Left renal cortex interstitium (tissue), 4 donors: ENCODE data around the gene FSIP1. TPM values are rescaled to one million over a fixed set of nuclear protein-coding genes. Genes with fewer than 3 reads are reported as not detected.
A peak's percentile ranks its signal among the peaks of the same experiment; 100 is the strongest.

Experiments used
- DNase-seq, 4 donors: peaks; one replicate each; pipeline ENCODE4 v3.0.0-alpha.2; 2013; ENCODE audit warnings: low read depth in 4 of 4, low spot score in 2 of 4, missing footprints in 1 of 4
- polyA plus RNA-seq, 4 donors: library from polyadenylated mRNA; unstranded; fragments of 120-200 nt; gene quantifications; one replicate each; pipeline ENCODE4 v1.2.1, GENCODE V29; 2013; ENCODE audit not compliant: insufficient read length in 4 of 4

FSIP1 gene
- polyA plus RNA-seq, 4 donors, result 1.6 to 2.1 (median 1.9) TPM

DNA sequence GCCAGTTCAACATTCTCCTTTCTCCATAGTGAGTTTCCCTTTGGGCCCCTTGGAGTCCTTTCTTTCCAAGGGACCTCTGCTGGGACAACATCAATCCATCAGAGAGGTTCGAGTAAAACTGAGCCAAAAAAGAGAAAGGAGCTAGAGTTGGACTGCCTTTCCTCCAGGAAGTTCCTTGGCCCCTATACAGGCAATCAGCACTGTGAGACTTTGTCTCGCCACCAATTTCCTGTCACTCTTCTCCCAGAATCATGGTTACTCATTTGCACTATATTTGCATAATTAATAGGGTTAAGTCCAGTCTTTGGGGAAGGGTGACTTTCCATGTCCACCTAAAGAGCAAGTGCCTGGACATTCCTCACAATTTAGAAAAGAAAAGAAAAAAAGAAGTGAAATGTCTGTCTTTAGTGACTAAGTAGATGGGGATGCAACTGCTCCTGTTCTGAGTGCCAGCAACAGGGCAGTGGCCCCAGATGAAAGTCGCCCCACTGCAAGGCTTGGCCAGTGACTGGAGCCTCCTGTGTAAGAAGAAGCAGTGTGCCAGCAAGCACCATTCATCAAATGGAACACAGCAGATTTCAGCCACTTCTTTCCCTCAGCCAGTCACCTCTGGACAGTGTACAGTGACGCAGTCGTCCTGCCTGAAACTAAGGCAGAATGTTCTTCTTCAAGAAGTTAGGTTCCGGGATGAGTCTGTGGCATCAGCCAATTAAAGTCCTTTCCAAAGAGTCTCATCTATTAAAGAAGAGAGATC, 91.6 kb downstream of the FSIP1 start:
- DNase-seq, result no peak

DNA sequence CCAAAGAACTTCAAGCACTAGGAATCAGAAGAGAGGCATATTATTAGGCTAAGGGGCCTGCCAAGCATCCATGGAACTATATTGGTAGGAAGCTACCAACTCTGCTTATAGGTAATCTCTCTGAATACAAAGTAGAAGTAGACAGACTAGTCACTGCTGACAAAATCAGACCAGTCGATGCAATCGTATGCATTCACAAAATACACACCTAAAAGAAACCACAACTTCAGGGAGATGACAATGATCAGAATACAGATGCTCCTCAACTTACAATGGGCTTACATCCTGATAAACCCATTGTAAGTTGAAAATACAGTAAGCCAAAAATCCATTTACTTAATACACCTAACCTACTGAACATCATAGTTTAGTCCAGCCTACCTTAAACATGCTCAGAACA, 94.7 kb downstream of the FSIP1 start:
- DNase-seq, result no peak

DNA sequence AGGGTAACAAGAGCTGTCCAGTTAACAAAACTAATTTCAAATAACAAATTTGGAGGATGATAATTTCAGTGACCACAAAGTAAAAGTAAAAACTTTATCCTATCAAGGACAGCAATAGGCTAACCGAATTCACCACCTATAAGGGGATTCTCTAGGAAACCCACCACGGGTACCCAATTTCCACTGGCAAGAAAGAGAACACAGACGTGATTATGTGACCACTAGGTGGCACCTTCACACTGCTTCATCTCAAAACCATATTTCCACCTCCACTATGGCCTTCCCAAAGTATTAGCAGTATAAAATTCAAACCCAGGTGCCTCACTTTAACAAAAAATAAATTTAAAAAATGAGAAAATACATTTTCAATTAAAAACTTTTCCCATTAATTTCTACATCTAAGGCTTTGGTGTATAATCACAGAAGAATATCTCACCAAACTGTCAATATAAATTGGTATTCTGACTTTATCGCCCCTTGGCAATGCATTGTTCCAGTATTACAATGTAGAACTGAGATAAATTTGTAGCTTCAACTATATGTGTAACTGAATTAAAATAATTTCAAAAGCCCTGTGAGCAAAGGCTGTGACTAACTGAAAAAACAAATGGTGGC, 96.5 kb downstream of the FSIP1 start:
- peak in 2 of 4 donors; percentile 52 to 55 for DNase-seq

DNA sequence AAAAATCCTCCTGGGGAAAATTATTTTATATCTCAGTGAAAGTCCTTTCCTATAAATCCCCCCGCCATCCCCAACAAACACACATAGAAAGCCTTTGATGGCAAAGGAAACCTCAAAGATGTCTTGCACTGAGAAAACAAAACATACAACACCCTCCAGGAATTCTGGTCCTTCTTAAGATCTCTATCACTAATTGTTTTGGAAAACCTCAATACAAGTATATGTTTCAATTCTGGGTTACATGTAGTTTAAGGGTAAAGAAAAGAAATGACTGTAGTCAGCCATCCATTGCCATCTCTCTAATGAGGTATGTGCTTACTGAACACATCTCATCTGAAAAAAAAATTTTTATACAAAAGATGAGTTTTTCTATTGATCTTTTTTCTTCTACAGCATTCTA, 97.3 kb downstream of the FSIP1 start:
- no peak for DNase-seq

DNA sequence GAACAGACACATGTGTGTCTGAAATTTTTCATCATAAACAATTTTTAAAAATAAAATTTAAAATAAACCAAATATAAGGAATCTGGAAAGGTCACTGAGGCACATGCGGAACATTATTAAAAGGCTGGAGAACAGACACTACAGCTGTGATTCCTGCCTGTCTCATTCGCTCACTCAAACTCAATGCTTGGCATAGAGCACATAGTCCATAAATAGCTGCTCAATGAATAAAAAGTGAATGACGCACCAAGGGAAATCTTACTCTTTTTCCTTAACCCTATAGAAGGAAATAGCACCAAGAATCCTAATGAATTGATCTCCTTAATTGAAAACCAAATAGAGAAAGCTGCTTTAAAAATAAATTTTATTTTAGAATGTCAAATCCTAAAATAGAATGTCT, 98.4 kb downstream of the FSIP1 start:
- no peak for DNase-seq

DNA sequence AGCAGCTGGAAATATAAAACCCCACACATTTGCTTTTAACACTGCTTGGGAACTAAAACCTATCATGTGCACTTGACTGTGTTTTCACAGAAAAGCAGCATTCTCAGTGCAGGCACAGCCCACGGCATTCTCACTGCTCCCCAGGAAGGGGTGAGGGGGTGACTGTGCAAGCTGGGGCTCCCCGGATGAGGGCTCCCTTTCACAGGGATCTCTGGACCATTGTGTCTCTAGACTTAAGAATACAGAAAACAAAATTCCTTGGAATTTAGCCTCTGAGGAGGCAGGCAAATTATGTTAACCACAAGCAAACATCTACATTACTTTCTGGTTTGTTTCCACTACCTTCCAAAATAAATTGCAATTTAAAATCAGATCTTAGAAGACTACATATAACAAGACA, 100.3 kb downstream of the FSIP1 start:
- DNase-seq, result no peak

DNA sequence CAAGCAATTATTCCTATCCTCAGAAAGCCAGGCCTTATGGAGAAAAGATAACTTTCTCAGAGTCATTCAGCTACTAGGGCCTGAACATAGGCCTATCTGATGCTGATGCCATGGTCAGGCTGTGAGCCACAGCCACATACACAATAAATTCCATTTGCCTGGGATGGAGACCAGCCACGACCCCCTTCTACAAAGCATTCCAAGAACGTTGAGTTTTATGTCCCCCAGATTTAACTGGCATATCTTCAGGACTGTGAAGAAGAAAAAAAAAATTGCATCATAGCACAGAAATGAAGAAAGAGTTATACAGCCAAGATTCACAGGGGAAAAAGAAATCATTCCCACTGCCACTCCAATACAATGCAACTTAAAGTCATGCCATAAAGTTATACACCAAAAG, 101.8 kb downstream of the FSIP1 start:
- DNase-seq, result no peak

DNA sequence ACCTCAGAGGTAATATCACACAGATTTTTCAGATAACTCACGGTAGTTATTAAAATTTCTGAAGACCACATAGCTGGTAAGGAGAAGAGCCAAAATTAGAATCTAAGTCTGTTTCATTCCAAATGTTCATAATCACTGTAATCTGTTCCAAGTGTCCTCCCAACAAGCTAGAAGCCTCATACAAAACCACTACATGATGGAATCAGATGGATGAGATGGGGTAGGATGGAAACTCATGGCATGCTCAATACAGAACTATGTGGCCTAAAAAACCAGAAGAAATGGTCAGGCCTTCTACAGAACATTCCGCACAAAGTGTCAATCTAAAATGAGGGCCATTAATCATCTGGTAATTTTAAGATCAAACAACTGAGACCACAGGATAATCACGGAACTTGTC, 110.0 kb downstream of the FSIP1 start:
- no peak for DNase-seq

DNA sequence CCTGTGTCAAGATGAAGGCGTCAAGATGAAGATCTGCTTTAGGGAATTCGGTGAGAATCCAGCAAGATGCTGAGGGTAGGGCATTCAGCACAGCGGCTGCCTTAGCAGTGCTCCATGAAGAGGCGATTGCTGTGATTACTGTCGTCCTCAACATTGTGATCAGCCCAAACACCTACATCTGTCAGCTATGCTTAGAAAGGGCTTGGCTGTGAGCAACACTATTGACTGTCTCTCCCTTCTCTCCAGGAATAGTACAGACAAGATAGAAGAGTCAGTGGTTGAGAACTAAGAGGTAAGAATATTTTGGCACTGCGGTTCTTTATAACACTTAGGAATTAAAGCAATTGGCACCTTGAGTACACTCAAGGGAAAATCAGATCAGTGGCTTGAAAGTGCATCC, 110.5 kb downstream of the FSIP1 start:
- no peak for DNase-seq

DNA sequence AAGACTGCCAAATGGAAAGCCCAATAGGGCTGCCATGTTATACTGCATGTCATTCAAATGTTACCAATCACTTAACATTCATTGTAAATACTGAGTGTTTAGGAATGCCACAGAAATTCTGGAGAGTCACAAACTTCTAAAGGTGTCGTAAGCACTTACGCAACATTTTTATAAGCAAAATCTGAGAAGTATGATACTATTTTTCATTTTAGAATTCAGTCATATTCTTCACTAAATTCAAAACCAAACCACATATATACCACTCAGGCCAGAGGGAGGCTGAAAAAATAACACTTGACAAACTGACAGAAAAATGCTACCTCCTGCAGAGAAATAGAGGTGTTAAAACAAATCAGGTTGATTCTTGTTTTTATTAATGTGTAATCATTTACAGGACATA, 112.0 kb downstream of the FSIP1 start:
- DNase-seq, result no peak

DNA sequence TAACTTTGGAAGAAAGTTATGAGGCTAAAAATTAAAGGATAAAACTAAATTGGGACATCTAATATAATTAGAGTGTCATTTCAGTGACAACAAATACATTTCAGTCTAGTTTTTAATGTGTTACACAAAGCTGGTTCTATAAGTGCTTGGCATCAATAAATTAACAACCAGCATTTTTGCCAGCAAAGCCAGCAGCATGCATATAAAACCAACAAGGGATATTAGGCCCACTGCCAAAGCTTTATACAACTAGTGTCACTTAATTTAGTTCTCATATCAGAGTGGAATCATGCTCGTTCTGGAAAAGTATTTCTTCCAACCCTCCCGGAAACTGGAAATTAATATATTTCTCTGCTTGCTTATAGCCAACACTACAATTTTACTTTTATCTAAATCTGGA, 113.0 kb downstream of the FSIP1 start:
- DNase-seq, result no peak

DNA sequence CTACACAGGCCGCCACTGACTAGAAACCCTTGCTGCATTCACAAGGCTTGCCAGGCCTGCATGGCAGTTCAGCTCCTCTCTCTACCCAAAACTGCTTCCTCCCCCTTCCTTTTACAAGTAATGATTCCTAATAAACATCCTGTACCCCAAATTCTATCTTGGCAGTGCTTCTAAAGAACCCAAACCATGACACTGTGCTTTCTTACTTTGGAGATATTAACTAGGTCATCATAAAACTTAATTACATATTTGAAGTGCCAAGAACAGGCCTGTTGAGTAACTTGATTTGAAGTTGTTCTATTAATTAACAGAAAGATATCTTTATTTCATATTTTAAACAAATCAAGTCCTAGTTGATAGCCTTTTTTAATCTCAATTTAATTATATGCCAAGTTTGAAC, 113.4 kb downstream of the FSIP1 start:
- no peak for DNase-seq

DNA sequence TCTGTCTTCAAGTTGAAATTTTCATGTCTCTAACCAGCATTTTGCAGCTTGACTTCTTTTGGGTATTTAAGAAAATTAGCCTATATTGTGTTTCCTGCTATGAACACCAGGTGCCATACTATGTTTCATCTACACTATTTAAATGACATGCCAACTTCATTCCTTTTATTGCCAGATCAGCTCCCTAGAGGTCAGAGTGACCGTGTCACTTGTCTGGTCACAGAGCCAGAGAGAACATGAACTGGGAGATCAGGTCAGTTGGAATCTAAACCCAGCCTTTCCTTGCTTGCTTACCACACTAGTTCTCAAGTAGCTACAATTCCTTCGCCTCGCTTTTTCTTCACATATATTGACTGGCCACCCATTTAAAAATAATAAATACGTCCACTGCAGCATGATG, 114.2 kb downstream of the FSIP1 start:
- no peak for DNase-seq

DNA sequence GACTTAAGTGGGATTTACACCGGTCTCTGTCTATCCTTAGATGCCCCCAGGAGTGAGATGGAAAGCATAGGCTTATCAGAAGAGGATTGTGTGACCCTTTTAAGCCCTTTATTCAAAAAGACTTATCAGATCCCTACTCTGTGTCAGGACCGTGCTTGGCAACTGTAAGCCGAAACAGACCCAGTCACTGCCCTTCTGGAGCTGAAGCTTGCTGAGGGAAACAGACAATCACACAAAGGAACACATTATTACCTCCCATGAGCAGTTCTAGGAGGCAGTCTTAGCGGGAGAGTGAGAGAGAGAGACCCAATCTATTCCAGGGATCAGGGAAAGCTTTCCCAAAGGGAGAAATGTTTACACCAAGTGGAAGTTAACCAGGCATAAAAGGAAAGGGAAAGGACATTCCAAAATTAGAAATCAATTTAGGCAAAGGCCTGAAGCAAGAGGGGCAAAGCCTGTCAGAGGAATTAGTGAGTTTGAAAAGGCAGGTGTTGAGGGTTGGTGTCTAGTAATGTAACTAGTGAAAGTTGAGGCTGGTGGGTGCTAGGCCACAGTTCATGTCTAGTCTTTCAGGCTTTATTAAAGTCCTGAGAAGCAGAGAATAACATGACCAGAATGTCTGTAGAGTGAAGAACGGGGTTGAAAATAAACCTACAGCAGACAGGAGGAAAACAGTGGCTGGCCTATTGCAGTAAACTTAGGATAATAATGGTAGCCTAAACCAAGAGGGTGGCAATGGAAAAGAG, 115.1 kb downstream of the FSIP1 start:
- no peak for DNase-seq

DNA sequence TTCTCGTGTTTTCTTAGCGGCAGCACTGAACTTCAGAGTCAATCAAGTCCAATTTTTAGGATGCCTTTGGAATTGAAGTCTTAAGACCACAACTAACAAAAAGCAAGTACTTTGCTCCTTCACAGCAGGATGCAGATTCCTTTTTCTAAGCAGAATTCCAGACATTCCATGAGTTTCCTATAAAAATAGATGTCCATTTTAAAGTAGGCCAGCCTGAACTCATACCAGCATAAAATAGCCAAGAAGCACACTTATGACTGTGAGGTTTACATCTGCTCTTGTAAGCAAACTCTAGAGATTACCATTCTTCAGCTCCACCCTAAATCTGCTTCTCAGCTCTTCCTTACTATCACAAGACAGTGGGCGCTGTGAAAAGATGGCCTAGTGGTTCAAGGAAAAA, 116.0 kb downstream of the FSIP1 start:
- DNase-seq, result no peak

DNA sequence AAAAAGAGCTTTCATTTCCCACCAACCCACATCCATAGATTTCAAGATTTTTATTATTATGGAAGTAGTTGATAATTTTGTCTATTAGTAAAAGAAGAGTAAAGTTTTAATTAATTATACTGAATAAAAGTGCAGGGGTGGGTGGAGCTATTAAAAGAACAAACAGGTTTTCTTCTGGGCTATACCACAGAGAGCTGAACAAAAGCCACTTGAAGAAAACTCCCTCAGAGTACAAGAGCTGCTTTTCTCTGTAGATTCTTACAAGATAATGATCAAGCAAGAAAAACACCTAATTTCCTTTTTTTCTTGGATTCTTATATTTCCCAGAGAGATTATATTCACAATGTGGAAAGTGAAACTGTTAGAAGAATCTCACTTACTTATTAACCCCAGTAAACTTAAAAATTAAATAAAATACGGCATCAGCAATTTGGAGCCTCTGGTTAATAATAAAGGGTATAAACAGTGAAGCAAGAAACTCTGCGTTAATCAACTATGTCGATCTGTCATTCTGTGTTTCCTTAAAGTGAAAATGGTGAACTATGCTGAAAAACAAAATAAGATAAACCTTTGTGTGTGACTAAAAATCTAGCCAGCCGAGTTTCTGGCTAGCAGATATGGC, 116.9 kb downstream of the FSIP1 start:
- DNase-seq, result no peak

DNA sequence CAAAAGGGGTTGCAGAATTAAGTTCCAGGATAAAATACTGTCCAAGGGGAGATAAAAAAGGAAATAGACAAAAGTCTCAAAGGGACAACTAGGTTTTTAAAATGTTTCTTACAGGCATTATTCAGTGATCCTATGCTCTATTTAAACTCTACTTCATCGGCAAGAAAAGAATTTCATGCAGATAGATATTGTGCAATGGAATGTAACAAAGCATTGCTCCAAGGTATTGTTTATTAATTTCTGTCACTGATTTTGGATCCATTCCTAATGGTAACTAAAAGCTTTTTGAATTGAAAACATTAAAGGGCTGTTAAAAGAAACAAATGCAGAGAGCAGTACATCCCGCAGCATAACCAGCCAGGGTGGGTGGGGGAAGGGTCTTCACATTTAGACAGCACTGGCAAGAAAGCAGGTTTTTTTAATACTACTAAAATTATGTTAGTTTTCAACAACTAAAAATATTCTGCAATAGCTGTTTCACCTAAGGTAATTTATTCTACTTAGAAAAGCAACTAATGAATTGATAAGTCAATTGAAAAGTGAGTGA, 118.9 kb downstream of the FSIP1 start:
- DNase-seq, result no peak

DNA sequence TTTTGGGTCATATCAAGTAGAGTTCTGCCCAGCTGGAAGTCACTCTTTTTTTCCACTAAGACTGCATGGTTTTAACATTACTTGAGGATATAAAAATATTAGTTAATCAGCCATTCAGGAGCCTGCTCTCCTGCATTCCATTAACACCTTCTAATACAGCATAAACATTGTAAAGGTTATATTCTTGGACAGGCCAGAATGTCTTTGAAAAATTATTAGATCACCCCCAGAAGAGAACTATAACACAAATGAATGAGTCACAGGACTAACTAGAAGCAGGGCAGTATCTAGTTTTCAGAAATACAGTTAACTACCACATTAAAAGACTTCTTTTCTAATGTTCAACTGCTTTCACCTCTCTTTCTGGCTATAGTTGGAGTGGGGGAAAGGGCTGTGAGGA, 120.9 kb downstream of the FSIP1 start:
- DNase-seq, result no peak

DNA sequence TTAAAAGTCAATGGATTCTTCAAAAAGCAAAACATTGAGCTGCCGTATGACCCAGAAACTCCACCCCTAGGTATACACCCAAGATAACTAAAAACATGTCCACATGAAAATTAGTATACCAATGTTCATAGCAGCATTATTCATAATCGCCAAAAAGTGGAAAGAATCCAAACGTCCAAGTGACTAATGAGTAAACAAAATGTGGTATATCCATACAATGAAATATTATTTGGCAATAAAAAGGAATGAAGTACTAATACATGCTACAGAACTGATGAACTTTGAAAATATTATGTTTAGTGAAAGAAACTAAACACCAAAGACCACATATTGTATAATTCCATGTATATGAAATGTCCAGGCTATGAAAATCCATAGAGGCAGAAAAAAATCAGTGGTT, 123.9 kb downstream of the FSIP1 start:
- DNase-seq, result no peak

DNA sequence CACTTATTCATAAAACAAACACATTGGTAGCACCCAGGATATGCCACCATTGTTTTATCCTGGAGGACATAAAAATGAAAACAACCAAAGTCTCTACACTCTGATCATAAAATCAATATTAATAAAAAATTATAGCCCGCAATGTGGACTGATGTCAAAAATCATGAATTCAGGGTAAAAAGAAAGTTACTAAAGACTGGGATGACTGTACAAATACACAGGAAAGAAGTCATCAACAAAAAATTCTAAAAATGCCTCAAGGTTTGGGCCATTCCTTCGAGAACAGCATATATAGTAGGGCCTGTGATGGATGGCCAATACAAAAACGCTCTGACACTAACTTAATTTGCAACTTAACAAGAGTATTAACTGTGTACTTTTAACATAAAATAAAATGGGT, 125.0 kb downstream of the FSIP1 start:
- DNase-seq, result no peak

DNA sequence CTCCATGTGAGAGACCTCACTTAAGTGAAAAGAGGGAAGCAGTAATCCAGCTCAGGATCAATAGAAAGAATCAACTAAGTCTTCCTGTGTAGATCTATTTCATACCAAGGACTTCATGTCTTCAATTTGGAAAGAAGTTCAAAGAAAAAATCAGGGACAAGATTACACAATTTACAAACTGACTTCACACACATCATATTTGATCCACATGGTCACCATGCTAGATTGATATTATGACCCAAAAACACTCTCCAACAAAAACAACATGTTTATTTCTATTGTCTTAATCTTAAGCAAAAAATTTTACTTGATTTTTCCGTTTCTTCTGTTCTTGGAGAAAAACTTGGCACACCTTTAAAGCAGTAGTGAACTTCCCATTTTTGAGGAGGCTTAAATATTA, 125.5 kb downstream of the FSIP1 start:
- no peak for DNase-seq
